Cardiac muscle cell (in vitro differentiated cells and primary cell): ENCODE measurements around the gene SND1. TPM values are rescaled to one million over a fixed set of nuclear protein-coding genes. Genes with fewer than 3 reads are reported as not detected.

Source experiments
- DNase-seq, 2 donors: peaks; one replicate each; pipeline versions ENCODE4 v3.0.0 to v3.0.0-alpha.2; 2010 to 2017; ENCODE audit warnings: low read depth in 1 of 2, low spot score in 1 of 2
- H3K27ac ChIP-seq: fragments of 200-600 bp; sonication (generic); 2 replicates; pipeline ENCODE4 v1.5.1; 2016
- H3K27me3 ChIP-seq: fragments of 200-600 bp; sonication (generic); 2 replicates; pipeline ENCODE4 v1.6.0; 2016; ENCODE audit warnings: control low read depth
- H3K36me3 ChIP-seq: fragments of 200-600 bp; sonication (generic); 2 replicates; pipeline ENCODE4 v1.5.1; 2016; ENCODE audit warnings: control low read depth
- H3K4me1 ChIP-seq: fragments of 200-600 bp; sonication (generic); 2 replicates; pipeline ENCODE4 v1.8.1; 2017; ENCODE audit warnings: low read depth, mild to moderate bottlenecking, mixed run types
- H3K4me3 ChIP-seq: fragments of 200-600 bp; sonication (generic); 2 replicates; pipeline ENCODE4 v1.5.1; 2016; ENCODE audit warnings: mild to moderate bottlenecking
- H3K9me3 ChIP-seq: fragments of 200-600 bp; sonication (generic); 2 replicates; pipeline ENCODE4 v1.5.1; 2017; ENCODE audit warnings: low read depth, mild to moderate bottlenecking, control low read depth
- polyA plus RNA-seq: library from polyadenylated mRNA; unstranded; fragments of >200 nt; fragmentation: Nextera tagmentation; extraction: Ambion mirVana; gene quantifications from 2 replicates; pipeline ENCODE4 v1.2.1, GENCODE V29; 2016
- total RNA-seq: library from RNA; depleted of rRNA; stranded (reverse); fragments of >200 nt; gene quantifications from 2 replicates; pipeline ENCODE4 v1.2.3, GENCODE V29; 2016
- TF ChIP-seq, protein P1 (sequence below): IDR thresholded peaks from 2 replicates; pipeline ENCODE4 v1.5.1; 2012; ENCODE audit warnings: low read depth, mild to moderate bottlenecking, low read length

The SND1 gene
- total and polyA plus RNA-seq, 2 experiments from 2014 or later, result 114 to 172 TPM

DNA sequence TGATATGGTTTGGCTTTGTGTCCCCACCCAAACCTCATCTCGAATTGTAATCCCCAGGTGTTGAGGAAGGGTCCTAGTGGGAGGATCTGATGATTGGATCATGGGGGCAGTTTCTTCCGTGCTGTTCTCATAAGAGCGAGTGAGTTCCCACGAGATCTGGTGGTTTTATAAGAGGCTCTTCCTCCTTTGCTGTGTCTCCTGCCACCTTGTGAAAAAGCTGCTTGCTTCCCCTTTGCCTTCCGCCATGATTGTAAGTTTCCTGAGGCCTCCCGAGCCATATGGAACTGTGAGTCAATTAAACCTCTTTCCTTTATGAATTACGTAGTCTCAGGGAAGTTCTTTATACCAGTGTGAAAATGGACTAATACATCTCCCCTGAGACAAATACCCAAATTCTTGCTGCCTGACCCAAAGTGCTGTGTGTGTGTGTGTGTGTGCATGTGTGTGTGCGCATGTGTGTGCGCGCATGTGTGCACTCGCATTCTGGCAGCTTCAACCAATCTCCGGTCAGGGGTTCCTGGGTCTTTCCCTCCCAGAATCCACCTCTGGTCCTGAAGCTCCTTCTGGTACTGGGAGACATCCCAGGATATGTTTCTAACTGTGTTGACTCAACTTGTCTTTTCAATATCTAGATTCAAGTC lies 477.4 kb downstream of the SND1 start:
- Histone ChIP-seq H3K4me1 (no peaks in the 10 kb centered on the region), H3K27me3 (peaks cover 54% of the 10 kb centered on the region), H3K9me3 (no peaks in the 10 kb centered on the region), H3K27ac (no peak overlapping the region), H3K36me3 (no peaks in the 10 kb centered on the region), H3K4me3 (no peak overlapping the region)
- DNase-seq, result no peak
- TF ChIP-seq, protein P1, sequence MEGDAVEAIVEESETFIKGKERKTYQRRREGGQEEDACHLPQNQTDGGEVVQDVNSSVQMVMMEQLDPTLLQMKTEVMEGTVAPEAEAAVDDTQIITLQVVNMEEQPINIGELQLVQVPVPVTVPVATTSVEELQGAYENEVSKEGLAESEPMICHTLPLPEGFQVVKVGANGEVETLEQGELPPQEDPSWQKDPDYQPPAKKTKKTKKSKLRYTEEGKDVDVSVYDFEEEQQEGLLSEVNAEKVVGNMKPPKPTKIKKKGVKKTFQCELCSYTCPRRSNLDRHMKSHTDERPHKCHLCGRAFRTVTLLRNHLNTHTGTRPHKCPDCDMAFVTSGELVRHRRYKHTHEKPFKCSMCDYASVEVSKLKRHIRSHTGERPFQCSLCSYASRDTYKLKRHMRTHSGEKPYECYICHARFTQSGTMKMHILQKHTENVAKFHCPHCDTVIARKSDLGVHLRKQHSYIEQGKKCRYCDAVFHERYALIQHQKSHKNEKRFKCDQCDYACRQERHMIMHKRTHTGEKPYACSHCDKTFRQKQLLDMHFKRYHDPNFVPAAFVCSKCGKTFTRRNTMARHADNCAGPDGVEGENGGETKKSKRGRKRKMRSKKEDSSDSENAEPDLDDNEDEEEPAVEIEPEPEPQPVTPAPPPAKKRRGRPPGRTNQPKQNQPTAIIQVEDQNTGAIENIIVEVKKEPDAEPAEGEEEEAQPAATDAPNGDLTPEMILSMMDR, result no peak

DNA sequence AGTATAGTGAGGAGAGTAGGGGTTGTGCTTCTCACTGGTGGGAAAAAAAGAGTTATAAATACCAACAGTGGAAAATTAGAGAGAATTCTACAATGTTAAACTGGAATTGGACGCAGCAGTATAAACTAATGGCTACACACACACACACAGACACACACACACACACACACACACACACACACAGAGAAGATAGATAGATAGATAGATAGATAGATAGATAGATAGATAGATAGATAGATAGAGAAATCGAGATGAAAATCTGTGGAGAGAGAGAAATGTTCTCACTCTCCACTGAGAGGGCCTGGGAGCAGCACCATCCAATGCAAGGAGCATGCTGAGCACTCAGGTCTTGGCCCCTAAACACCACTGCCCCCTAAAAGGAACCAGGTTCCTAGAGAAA lies 479.1 kb downstream of the SND1 start:
- H3K27me3 ChIP-seq, result peaks cover 69% of the 10 kb centered on the region
- TF ChIP-seq, protein P1, result no peak
- H3K9me3 ChIP-seq, result no peaks in the 10 kb centered on the region
- H3K4me3 ChIP-seq, result no peak overlapping the region
- H3K36me3 ChIP-seq, result no peaks in the 10 kb centered on the region
- no peaks in the 10 kb centered on the region for H3K4me1 ChIP-seq
- no peak for DNase-seq
- no peak overlapping the region for H3K27ac ChIP-seq

DNA sequence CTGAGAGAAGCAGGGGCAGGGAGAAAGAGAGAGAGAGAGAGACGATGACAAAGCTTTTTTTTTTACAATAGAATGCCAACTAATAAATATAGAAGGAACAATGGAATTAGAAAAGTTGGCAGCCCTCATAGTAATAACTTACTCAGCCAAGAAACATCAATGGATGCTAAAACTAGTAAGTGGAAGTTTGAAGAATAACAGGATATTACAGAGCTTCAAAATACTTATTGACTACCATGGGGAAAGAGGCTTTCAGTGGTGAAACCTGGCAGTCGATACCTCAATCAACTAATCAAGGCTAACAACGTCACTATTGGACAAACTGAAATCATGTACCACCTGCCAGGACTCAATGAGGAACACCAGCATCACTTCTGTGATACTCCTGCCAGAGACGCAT lies 479.7 kb downstream of the SND1 start:
- TF ChIP-seq, protein P1, result no peak
- Histone ChIP-seq H3K36me3 (no peaks in the 10 kb centered on the region), H3K9me3 (no peaks in the 10 kb centered on the region), H3K4me1 (no peaks in the 10 kb centered on the region), H3K27ac (no peak overlapping the region), H3K27me3 (peaks cover 73% of the 10 kb centered on the region), H3K4me3 (no peak overlapping the region)
- DNase-seq, result no peak

DNA sequence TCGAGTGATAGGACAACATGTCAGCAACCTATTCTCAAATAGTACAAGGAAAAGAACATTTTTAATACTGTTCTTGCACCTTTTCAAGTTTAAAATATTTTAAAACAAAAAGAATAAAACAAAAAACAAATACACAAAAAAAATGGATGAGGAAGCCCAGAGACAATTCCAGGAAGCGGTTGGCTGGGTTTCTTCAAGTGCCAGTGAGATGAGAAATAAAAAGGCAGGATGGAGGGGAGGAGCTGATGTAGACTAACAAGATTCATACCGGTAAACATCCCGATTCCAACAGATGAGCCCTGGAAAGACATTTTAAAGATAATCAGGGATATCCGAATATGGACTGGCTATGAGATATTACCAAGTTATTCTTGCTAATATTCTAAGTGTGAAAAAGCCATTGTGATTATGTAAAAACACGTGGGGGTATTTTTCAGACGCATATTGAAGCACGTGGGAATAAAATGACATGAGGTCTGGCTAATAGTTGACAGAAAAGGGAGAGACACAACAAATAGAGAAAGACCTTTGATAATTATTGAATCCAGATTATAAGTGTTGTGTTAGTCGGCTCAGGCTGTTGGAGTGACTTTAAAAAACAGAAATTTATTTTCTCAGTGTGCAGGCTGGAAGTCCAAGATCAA lies 480.6 kb downstream of the SND1 start:
- TF ChIP-seq, protein P1, result no peak
- Histone ChIP-seq H3K36me3 (no peaks in the 10 kb centered on the region), H3K27me3 (peaks cover 81% of the 10 kb centered on the region), H3K9me3 (no peaks in the 10 kb centered on the region), H3K4me1 (no peaks in the 10 kb centered on the region), H3K4me3 (no peak overlapping the region), H3K27ac (no peak overlapping the region)
- no peak for DNase-seq

DNA sequence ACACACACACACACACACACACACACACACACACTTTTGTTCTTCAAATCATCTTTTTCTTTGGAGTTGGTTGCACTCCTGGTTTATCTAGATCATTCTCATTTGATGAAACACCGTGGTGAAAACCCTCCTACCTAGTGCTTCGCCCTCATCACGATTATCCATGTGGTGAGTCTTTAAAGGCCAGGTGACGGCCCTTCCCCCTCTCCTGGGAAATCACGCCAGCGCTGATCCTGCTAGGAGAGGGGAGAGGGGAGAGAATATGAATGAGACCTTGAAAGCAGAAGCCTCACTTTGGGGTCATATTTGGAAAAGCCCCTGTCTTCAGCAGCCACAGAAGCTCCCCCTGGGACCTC lies 483.1 kb downstream of the SND1 start:
- TF ChIP-seq, protein P1, result no peak
- Histone ChIP-seq H3K27ac (no peak overlapping the region), H3K4me3 (peak overlapping the region; percentile 39), H3K9me3 (no peaks in the 10 kb centered on the region), H3K36me3 (no peaks in the 10 kb centered on the region), H3K4me1 (no peaks in the 10 kb centered on the region), H3K27me3 (peaks cover 90% of the 10 kb centered on the region)
- no peak for DNase-seq
